Thyroid gland (tissue), 4 donors: ENCODE measurements around the gene TEAD3. TPM values are rescaled to one million over a fixed set of nuclear protein-coding genes. Genes with fewer than 3 reads are reported as not detected.

Source experiments
- DNase-seq, 2 donors: peaks; one replicate each; pipeline ENCODE4 v3.0.0-alpha.2; 2019
- H3K27ac ChIP-seq, 3 donors: fragments of 200-600 bp; sonication (generic); 1 replicate in 2 of 3; 2 replicates in 1 of 3; pipeline ENCODE4 v1.5.1; 2016 to 2019; ENCODE audit warnings: mild to moderate bottlenecking in 1 of 3, moderate library complexity in 1 of 3
- H3K27me3 ChIP-seq: fragments of 200-600 bp; sonication (generic); one replicate; pipeline ENCODE4 v1.5.1; 2019
- H3K36me3 ChIP-seq, 2 donors: fragments of 200-600 bp; sonication (generic); one replicate each; pipeline ENCODE4 v1.5.1; 2016 to 2019
- H3K4me1 ChIP-seq, 2 donors: fragments of 200-600 bp; sonication (generic); one replicate each; pipeline ENCODE4 v1.5.1; 2017 to 2019
- H3K4me3 ChIP-seq, 3 donors: fragments of 200-600 bp; sonication (generic); replicated peaks in 1 of 3; 1 replicate in 2 of 3; 2 replicates in 1 of 3; pipeline ENCODE4 v1.5.1; 2016; ENCODE audit warnings: mild to moderate bottlenecking in 1 of 3
- H3K9me3 ChIP-seq: fragments of 200-600 bp; sonication (generic); one replicate; pipeline ENCODE4 v1.5.1; 2017
- CTCF ChIP-seq, 6 experiments: fragments of 200-600 bp in 3 of 6; fragments of 450-650 bp in 3 of 6; sonication (generic) in 3 of 6; IDR thresholded peaks; one replicate each; pipeline ENCODE4 v1.5.1; 2016 to 2019; ENCODE audit warnings: antibody characterized with exemption in 6 of 6, mild to moderate bottlenecking in 2 of 6, inconsistent platforms in 1 of 6, moderate library complexity in 1 of 6
- POLR2A ChIP-seq, 2 donors: fragments of 450-650 bp; IDR thresholded peaks; one replicate each; pipeline ENCODE4 v1.6.1; 2017; ENCODE audit warnings: antibody characterized with exemption in 2 of 2, mild to moderate bottlenecking in 2 of 2, moderate library complexity in 1 of 2
- WGBS, 2 donors: methylation state at CpG; one replicate each; pipeline ENCODE4 v1.1.5; 2017; 5-methylcytosine and 5-hydroxymethylcytosine counted together
- intact Hi-C: fragments of 100-400 bp; cut with DNase I; formaldehyde crosslinking; loops from one replicate; pipeline ENCODE4 v1.15.1; 2023
- total RNA-seq, 4 donors: library from RNA; depleted of rRNA; stranded (reverse); fragments of >200 nt; gene quantifications; one replicate each; pipeline ENCODE4 v1.2.3, GENCODE V29; 2016

TEAD3 gene
- total RNA-seq, 4 donors from 2014 or later: 9.9 to 17.0 (median 11.2) TPM

- no peaks in the 10 kb centered on the region for H3K9me3 ChIP-seq
- H3K36me3 ChIP-seq: no peaks in the 10 kb centered on the region
- WGBS, 2 donors: 86 to 88% methylated on average over 9 to 10 of the region's 10 CpGs
- no peak within 1 kb of the TSS for H3K4me3 ChIP-seq
- DNase-seq: no peak
- H3K27me3 ChIP-seq: no peaks in the 10 kb centered on the region
- TF ChIP-seq POLR2A (IDR thresholded peaks at IDR 0.05): no peak
- TF ChIP-seq CTCF (IDR thresholded peaks at IDR 0.05): no peak
- intact Hi-C loops: no loop called here
- H3K27ac ChIP-seq: no peak within 1 kb of the TSS
- peaks cover 0 to 14% of the 10 kb centered on the region in 2 donors for H3K4me1 ChIP-seq
These were observed 15.9 kb upstream of the TEAD3 start, which contains the start of gene TULP1 for GRCh38 chr6:35512740-35513139. TSS of gene TULP1 (minus strand) at chr6:35512896. CDS start at chr6:35512858, 38 bp downstream.

GRCh38 chr6:35512006-35512405, 15.1 kb upstream of the TEAD3 start:
- Histone ChIP-seq H3K9me3 (no peaks in the 10 kb centered on the region), H3K4me3 (no peak overlapping the region), H3K36me3 (no peaks in the 10 kb centered on the region), H3K4me1 (peaks cover 4 to 20% of the 10 kb centered on the region in 2 donors), H3K27ac (no peak overlapping the region), H3K27me3 (no peaks in the 10 kb centered on the region)
- intact Hi-C loops: no loop called here
- TF ChIP-seq POLR2A (IDR thresholded peaks at IDR 0.05): no peak
- TF ChIP-seq CTCF (IDR thresholded peaks at IDR 0.05): no peak
- 9 to 28% methylated on average over 10 to 16 of the region's 26 CpGs for WGBS, 2 donors
- no peak for DNase-seq

- Histone ChIP-seq H3K27ac (no peak overlapping the region), H3K9me3 (no peaks in the 10 kb centered on the region), H3K36me3 (no peaks in the 10 kb centered on the region), H3K4me1 (peaks cover 4 to 20% of the 10 kb centered on the region in 2 donors), H3K27me3 (no peaks in the 10 kb centered on the region), H3K4me3 (no peak overlapping the region)
- 23 to 37% methylated on average over 10 to 21 of the region's 32 CpGs for WGBS, 2 donors
- DNase-seq: no peak
- TF ChIP-seq CTCF (IDR thresholded peaks at IDR 0.05): no peak
- intact Hi-C loops: no loop called here
These were observed 14.7 kb upstream of the TEAD3 start for GRCh38 chr6:35511562-35511941.

GRCh38 chr6:35510916-35511561, 14.2 kb upstream of the TEAD3 start:
- Histone ChIP-seq H3K4me3 (no peak overlapping the region), H3K36me3 (no peaks in the 10 kb centered on the region), H3K27ac (no peak overlapping the region), H3K27me3 (no peaks in the 10 kb centered on the region), H3K9me3 (no peaks in the 10 kb centered on the region), H3K4me1 (peaks cover 4 to 20% of the 10 kb centered on the region in 2 donors)
- DNase-seq: no peak
- intact Hi-C loops: no loop called here
- 68% methylated on average over 7 of the region's 7 CpGs for WGBS, 2 donors
- TF ChIP-seq POLR2A (IDR thresholded peaks at IDR 0.05): no peak
- no peak for TF ChIP-seq CTCF (IDR thresholded peaks at IDR 0.05)

GRCh38 chr6:35508542-35508941, 11.7 kb upstream of the TEAD3 start:
- H3K36me3 ChIP-seq: no peaks in the 10 kb centered on the region
- no peak overlapping the region for H3K4me3 ChIP-seq
- no peak for TF ChIP-seq CTCF (IDR thresholded peaks at IDR 0.05)
- no peak for TF ChIP-seq POLR2A (IDR thresholded peaks at IDR 0.05)
- no peaks in the 10 kb centered on the region for H3K9me3 ChIP-seq
- intact Hi-C loops: no loop called here
- H3K27ac ChIP-seq: no peak overlapping the region
- DNase-seq: no peak
- no peaks in the 10 kb centered on the region for H3K27me3 ChIP-seq
- 68 to 78% methylated on average over 5 of the region's 5 CpGs for WGBS, 2 donors
- H3K4me1 ChIP-seq: peaks cover 4 to 20% of the 10 kb centered on the region in 2 donors
